HEK293T (cell line): ENCODE results near the gene KMT2A.
"Not testable (repeated sequence)": the region's sequence is repeated elsewhere in the genome, so short reads cannot be mapped to it uniquely, and the experiment has no call there.

Source experiments
- CTCF ChIA-PET: fragments of 350-600 bp; formaldehyde crosslinking; extraction: SDS; loops from one replicate; lab custom pipeline; 2021; ENCODE audit warnings: antibody characterized with exemption, inconsistent platforms; lab: Yijun Ruan, JAX
- POLR2A ChIA-PET: fragments of 350-600 bp; formaldehyde crosslinking; extraction: SDS; loops from one replicate; lab custom pipeline; 2020; ENCODE audit warnings: antibody characterized with exemption, inconsistent platforms; lab: Yijun Ruan, JAX
- DNase-seq: peaks from one replicate; pipeline ENCODE4 v3.0.0; 2012; ENCODE audit warnings: mixed read lengths; ENCODE audit errors: extremely low spot score
- ARNT ChIP-seq: fragments of 450-650 bp; IDR thresholded peaks from 2 replicates; pipeline ENCODE4 v1.6.1; 2017; ENCODE audit warnings: mild to moderate bottlenecking
- BHLHE40 ChIP-seq: fragments of 450-650 bp; IDR thresholded peaks from 2 replicates; pipeline ENCODE4 v1.6.1; 2016; ENCODE audit warnings: mild to moderate bottlenecking, moderate library complexity, borderline replicate concordance
- CTBP1 ChIP-seq: fragments of 450-650 bp; IDR thresholded peaks from 2 replicates; pipeline ENCODE4 v1.6.1; 2016; ENCODE audit warnings: borderline replicate concordance
- ELF4 ChIP-seq: fragments of 450-650 bp; IDR thresholded peaks from 2 replicates; pipeline ENCODE4 v1.6.1; 2017; ENCODE audit warnings: antibody characterized with exemption
- FOXA1 ChIP-seq: fragments of 450-650 bp; IDR thresholded peaks from 2 replicates; pipeline ENCODE4 v1.6.1; 2016; ENCODE audit warnings: mild to moderate bottlenecking
- FOXK2 ChIP-seq: fragments of 450-650 bp; IDR thresholded peaks from 2 replicates; pipeline ENCODE4 v1.6.1; 2016; ENCODE audit warnings: mild to moderate bottlenecking
- FOXM1 ChIP-seq: fragments of 450-650 bp; IDR thresholded peaks from 2 replicates; pipeline ENCODE4 v1.6.1; 2017; ENCODE audit warnings: mild to moderate bottlenecking, borderline replicate concordance
- HDGF ChIP-seq: fragments of 450-650 bp; IDR thresholded peaks from 2 replicates; pipeline ENCODE4 v1.6.1; 2017; ENCODE audit warnings: antibody characterized with exemption, borderline replicate concordance
- L3MBTL2 ChIP-seq: fragments of 450-650 bp; conservative IDR thresholded peaks from 2 replicates; pipeline ENCODE4 v1.6.1; 2016; ENCODE audit warnings: mild to moderate bottlenecking
- LEF1 ChIP-seq: fragments of 450-650 bp; IDR thresholded peaks from 2 replicates; pipeline ENCODE4 v1.6.1; 2017; ENCODE audit warnings: mild to moderate bottlenecking, borderline replicate concordance
- NFRKB ChIP-seq: fragments of 450-650 bp; IDR thresholded peaks from 2 replicates; pipeline ENCODE4 v1.6.1; 2016; ENCODE audit warnings: mild to moderate bottlenecking, moderate library complexity
- PKNOX1 ChIP-seq: fragments of 450-650 bp; IDR thresholded peaks from 2 replicates; pipeline ENCODE4 v1.6.1; 2016
- SP1 ChIP-seq: fragments of 450-650 bp; IDR thresholded peaks from 2 replicates; pipeline ENCODE4 v1.6.1; 2017
- SUZ12 ChIP-seq: fragments of 450-650 bp; IDR thresholded peaks from 2 replicates; pipeline ENCODE4 v1.6.1; 2016; ENCODE audit warnings: mild to moderate bottlenecking
- TARDBP ChIP-seq: fragments of 450-650 bp; IDR thresholded peaks from 2 replicates; pipeline ENCODE4 v1.6.1; 2016
- ZNF384 ChIP-seq: fragments of 450-650 bp; IDR thresholded peaks from 2 replicates; pipeline ENCODE4 v1.6.1; 2016

KMT2A gene

GRCh38 chr11:118471030-118471429, 34.7 kb downstream of the KMT2A start:
- TF ChIP-seq LEF1 (no peak), L3MBTL2 (no peak), TARDBP (no peak), ELF4 (no peak), ARNT (no peak), FOXM1 (no peak), PKNOX1 (no peak), SUZ12 (no peak), FOXA1 (no peak), FOXK2 (no peak), BHLHE40 (no peak)
- no peak for DNase-seq
- ChIA-PET CTCF (no interaction called here), POLR2A (interaction anchor here (0.9 to 1.7 kb wide), 2 partner anchors 35 to 112 kb away, joined by 3 to 5 read pairs; partner anchors contain the start of genes KMT2A and UBE4A)

- ChIA-PET POLR2A (no interaction called here), CTCF (no interaction called here)
Observed at GRCh38 chr11:118473537-118473936, 37.2 kb downstream of the KMT2A start.

GRCh38 chr11:118476676-118477075, 40.4 kb downstream of the KMT2A start:
- ChIA-PET POLR2A (no interaction called here), CTCF (interaction anchor here (0.7 kb wide), 1 partner anchor 76 kb away, joined by 3 read pairs; no protein-coding TSS in a partner anchor)
- TF ChIP-seq FOXA1, result no peak
- no peak for TF ChIP-seq HDGF
- no peak for TF ChIP-seq LEF1
- no peak for TF ChIP-seq ELF4
- no peak for TF ChIP-seq PKNOX1
- TF ChIP-seq TARDBP, result no peak
- no peak for TF ChIP-seq BHLHE40
- TF ChIP-seq SUZ12, result no peak
- TF ChIP-seq SP1, result no peak
- TF ChIP-seq NFRKB, result no peak
- TF ChIP-seq FOXK2, result no peak
- TF ChIP-seq ARNT, result no peak
- TF ChIP-seq ZNF384, result no peak
- TF ChIP-seq CTBP1, result no peak
- TF ChIP-seq FOXM1, result no peak
- no peak for TF ChIP-seq L3MBTL2
- no peak for DNase-seq

More at GRCh38 chr11:118473537-118473936, 37.2 kb downstream of the KMT2A start:
- no peak for DNase-seq
- no peak for TF ChIP-seq TARDBP
- TF ChIP-seq SUZ12, result no peak
- no peak for TF ChIP-seq SP1
- TF ChIP-seq BHLHE40, result no peak
- TF ChIP-seq L3MBTL2, result no peak
- no peak for TF ChIP-seq ZNF384
- no peak for TF ChIP-seq ELF4
- TF ChIP-seq CTBP1, result no peak
- no peak for TF ChIP-seq HDGF
- TF ChIP-seq FOXM1, result no peak
- no peak for TF ChIP-seq PKNOX1
- TF ChIP-seq LEF1, result no peak
- no peak for TF ChIP-seq FOXA1
- no peak for TF ChIP-seq NFRKB
- TF ChIP-seq FOXK2, result no peak
- no peak for TF ChIP-seq ARNT

GRCh38 chr11:118481238-118481637, 44.9 kb downstream of the KMT2A start:
- POLR2A ChIA-PET, DNase-seq: not testable (repeated sequence)
- CTCF ChIA-PET, result interaction anchor here (0.6 kb wide), 1 partner anchor 43 kb away, joined by 3 read pairs; no protein-coding TSS in a partner anchor

- POLR2A ChIA-PET, result no interaction called here
- CTCF ChIA-PET, result no interaction called here
- TF ChIP-seq SUZ12, result no peak
- TF ChIP-seq ZNF384, result no peak
- TF ChIP-seq PKNOX1, result no peak
- TF ChIP-seq FOXK2, result no peak
- no peak for TF ChIP-seq FOXM1
- DNase-seq, result no peak
Observed at GRCh38 chr11:118484405-118484804, 48.1 kb downstream of the KMT2A start.

GRCh38 chr11:118485273-118485672, 49.0 kb downstream of the KMT2A start:
- CTCF ChIA-PET, result no interaction called here
- TF ChIP-seq SUZ12 (no peak), LEF1 (no peak), FOXK2 (no peak), ARNT (no peak), L3MBTL2 (no peak), HDGF (no peak), SP1 (no peak), TARDBP (no peak)
- DNase-seq, result no peak
- POLR2A ChIA-PET, result no interaction called here
